NCI-H2171 (cell line): ENCODE results near the gene NRXN2.
A peak's percentile ranks its signal among the peaks of the same experiment; 100 is the strongest.

Source experiments
- DNase-seq: peaks from one replicate; lab custom pipeline; 2025; lab: John Stamatoyannopoulos, UW

Gene NRXN2

GRCh38 chr11:64759131-64759721, 36.2 kb upstream of the NRXN2 start:
- DNase-seq, result no peak

- DNase-seq, result no peak
Measured at GRCh38 chr11:64758330-64759079, 35.5 kb upstream of the NRXN2 start.

- no peak for DNase-seq
Measured at GRCh38 chr11:64757549-64758329, 34.7 kb upstream of the NRXN2 start.

- no peak for DNase-seq
Measured at GRCh38 chr11:64755681-64756361, 32.8 kb upstream of the NRXN2 start.

- no peak for DNase-seq
Measured at GRCh38 chr11:64754919-64755662, 32.1 kb upstream of the NRXN2 start.

GRCh38 chr11:64754124-64754918, 31.3 kb upstream of the NRXN2 start:
- DNase-seq, result no peak

- DNase-seq, result no peak
Measured at GRCh38 chr11:64753380-64754123, 30.6 kb upstream of the NRXN2 start.

GRCh38 chr11:64753019-64753379, 30.0 kb upstream of the NRXN2 start:
- DNase-seq, result no peak

GRCh38 chr11:64752175-64752970, 29.4 kb upstream of the NRXN2 start:
- no peak for DNase-seq

GRCh38 chr11:64751580-64751979, 28.6 kb upstream of the NRXN2 start:
- DNase-seq, result no peak

- DNase-seq, result no peak
Measured at GRCh38 chr11:64751136-64751535, 28.1 kb upstream of the NRXN2 start.

GRCh38 chr11:64750361-64751054, 27.5 kb upstream of the NRXN2 start:
- DNase-seq, result no peak

- no peak for DNase-seq
Measured at GRCh38 chr11:64747961-64748665, 25.1 kb upstream of the NRXN2 start.

GRCh38 chr11:64746486-64746885, 23.5 kb upstream of the NRXN2 start:
- DNase-seq, result no peak

- DNase-seq, result no peak
Measured at GRCh38 chr11:64745521-64746328, 22.7 kb upstream of the NRXN2 start.

- peak; percentile 22 for DNase-seq
Measured at GRCh38 chr11:64745189-64745520, 22.2 kb upstream of the NRXN2 start.

- no peak for DNase-seq
Measured at GRCh38 chr11:64744544-64745188, 21.7 kb upstream of the NRXN2 start.
